Kasumi-1 (cell line): Measurements from ENCODE around the gene SUMO3.
A peak's percentile ranks its signal among the peaks of the same experiment; 100 is the strongest.

Experiments used
- DNase-seq, 2 experiments: peaks; one replicate each; lab custom pipeline; 2025; lab: John Stamatoyannopoulos, UW

The SUMO3 gene

GRCh38 chr21:44802396-44803153 is 15.3 kb downstream of the SUMO3 start:
- DNase-seq: peak; percentile 46 to 58

GRCh38 chr21:44801468-44802395 is 16.1 kb downstream of the SUMO3 start, which contains the start of gene UBE2G2:
Gene UBE2G2 (minus strand): TSS chr21:44801820. CDS start chr21:44801748, 72 bp downstream.
- peak; percentile 68 to 75 for DNase-seq

- peak; percentile 45 to 63 for DNase-seq
Observed at GRCh38 chr21:44800971-44801467, 16.8 kb downstream of the SUMO3 start.

GRCh38 chr21:44800103-44800502 is 17.8 kb downstream of the SUMO3 start:
- peak; percentile 53 to 78 for DNase-seq

GRCh38 chr21:44799646-44800045 is 18.2 kb downstream of the SUMO3 start:
- DNase-seq: no peak

- no peak for DNase-seq
Observed at GRCh38 chr21:44797775-44798174, 20.1 kb downstream of the SUMO3 start.

GRCh38 chr21:44795342-44795741 is 22.5 kb downstream of the SUMO3 start:
- DNase-seq: no peak

GRCh38 chr21:44793592-44794374 is 24.1 kb downstream of the SUMO3 start:
- no peak for DNase-seq

GRCh38 chr21:44792702-44793591 is 24.9 kb downstream of the SUMO3 start:
- DNase-seq: peak; percentile 70 to 79

- no peak for DNase-seq
Observed at GRCh38 chr21:44791993-44792392, 25.9 kb downstream of the SUMO3 start.

GRCh38 chr21:44791246-44791645 is 26.6 kb downstream of the SUMO3 start:
- no peak for DNase-seq

- DNase-seq: no peak
Observed at GRCh38 chr21:44790368-44790767, 27.5 kb downstream of the SUMO3 start.

- DNase-seq: no peak
Observed at GRCh38 chr21:44789880-44790279, 28.0 kb downstream of the SUMO3 start.

- no peak for DNase-seq
Observed at GRCh38 chr21:44785620-44786335, 32.1 kb downstream of the SUMO3 start.

GRCh38 chr21:44784810-44785209 is 33.1 kb downstream of the SUMO3 start:
- DNase-seq: no peak

GRCh38 chr21:44783020-44783696 is 34.7 kb downstream of the SUMO3 start:
- no peak for DNase-seq

- DNase-seq: no peak
Observed at GRCh38 chr21:44780767-44781459, 36.9 kb downstream of the SUMO3 start.

GRCh38 chr21:44780137-44780502 is 37.7 kb downstream of the SUMO3 start:
- DNase-seq: no peak
